M059J (cell line): ENCODE measurements around the gene MKKS. TPM values are rescaled to one million over a fixed set of nuclear protein-coding genes. Genes with fewer than 3 reads are reported as not detected.

Experiments
- DNase-seq: peaks from one replicate; pipeline ENCODE4 v3.0.0-alpha.2; 2012; ENCODE audit warnings: low read depth
- total RNA-seq: library from RNA; depleted of rRNA; stranded (reverse); fragments of >200 nt; shearing (Covaris generic); gene quantifications from 2 replicates; pipeline ENCODE4 v1.2.3, GENCODE V29; 2014; rRNA removed

The MKKS gene
- total RNA-seq, 1 experiment from 2014 or later: 21.0 TPM

- no peak for DNase-seq
Observed at GRCh38 chr20:10368702-10369041, 65.3 kb downstream of the MKKS start.

- no peak for DNase-seq
Observed at GRCh38 chr20:10367943-10368701, 65.9 kb downstream of the MKKS start.

GRCh38 chr20:10367693-10367942 lies 66.4 kb downstream of the MKKS start:
- no peak for DNase-seq

- no peak for DNase-seq
Observed at GRCh38 chr20:10366898-10367692, 66.9 kb downstream of the MKKS start.

- DNase-seq: no peak
Observed at GRCh38 chr20:10362674-10363073, 71.3 kb downstream of the MKKS start.

GRCh38 chr20:10360878-10361277 lies 73.1 kb downstream of the MKKS start:
- DNase-seq: peak; percentile 68

- DNase-seq: peak; percentile 64
Observed at GRCh38 chr20:10359621-10360040, 74.4 kb downstream of the MKKS start.

GRCh38 chr20:10357974-10358373 lies 76.0 kb downstream of the MKKS start:
- peak; percentile 15 for DNase-seq

GRCh38 chr20:10357061-10357708 lies 76.8 kb downstream of the MKKS start:
- peak; percentile 65 for DNase-seq

- DNase-seq: peak; percentile 47
Observed at GRCh38 chr20:10356628-10357027, 77.4 kb downstream of the MKKS start.

GRCh38 chr20:10352934-10353824 lies 80.8 kb downstream of the MKKS start:
- peak; percentile 61 for DNase-seq

Other genes starting within 250 kb of the MKKS start
- 11.9 and 15.0 TPM in 2 replicates for gene SNAP25, start 215.4 kb downstream of the MKKS start, total RNA-seq
- gene SLX4IP, start 1.1 kb upstream of the MKKS start, total RNA-seq: 6.4 and 10.3 TPM in 2 replicates
- 10.9 and 14.8 TPM in 2 replicates for gene JAG1, start 239.8 kb upstream of the MKKS start, total RNA-seq